Measurements from ENCODE around the gene GDF7.

Gene GDF7

DNA sequence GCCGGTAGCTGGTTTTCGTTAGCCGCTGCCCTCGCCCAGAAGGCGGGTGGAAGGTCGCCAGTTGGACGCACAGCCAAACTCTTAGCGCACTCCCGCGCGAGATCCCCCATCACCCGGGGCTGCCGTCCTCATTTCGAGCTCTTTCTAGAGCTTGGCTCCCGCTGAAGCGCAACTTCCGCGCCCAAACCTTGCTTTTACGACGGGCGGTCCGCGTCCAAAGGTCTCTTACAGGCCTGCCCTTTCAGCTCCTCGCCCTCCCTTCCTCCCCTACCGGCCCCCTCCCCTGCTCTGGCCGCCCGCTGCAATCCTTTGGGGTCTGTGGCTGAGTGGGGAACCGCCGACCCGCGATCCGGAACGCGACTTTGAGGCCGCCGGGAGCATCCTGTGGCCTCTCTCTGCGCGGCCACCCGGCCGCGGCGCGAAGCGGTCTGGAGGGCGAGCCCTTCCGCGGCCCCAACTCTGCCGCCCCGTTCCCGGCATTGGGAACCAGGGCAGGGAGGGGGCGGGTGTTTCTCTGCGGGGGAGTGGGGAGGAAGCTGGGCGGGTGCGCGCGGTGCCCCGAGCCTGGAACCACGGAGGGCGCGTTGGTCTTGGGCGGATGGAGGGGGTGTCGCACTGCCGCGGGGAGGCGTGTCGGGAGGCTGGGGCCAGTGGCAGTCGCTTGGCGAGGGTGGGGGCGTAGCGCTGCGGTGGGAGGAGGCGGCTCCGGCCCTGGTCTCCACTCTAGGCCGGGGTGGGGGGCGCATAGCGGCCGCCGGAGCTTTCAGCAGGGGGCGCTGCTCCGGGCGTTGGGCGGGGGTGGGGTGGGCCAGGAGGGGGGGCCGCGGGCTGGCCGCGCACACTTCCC lies at the start of gene GDF7:
Gene GDF7, plus strand, starts transcription at position 841 of the 847 bp plus-strand sequence. CDS start 96 bp downstream, outside the sequence.
- no peak for DNase-seq (ENCODE audit: low spot score)

DNA sequence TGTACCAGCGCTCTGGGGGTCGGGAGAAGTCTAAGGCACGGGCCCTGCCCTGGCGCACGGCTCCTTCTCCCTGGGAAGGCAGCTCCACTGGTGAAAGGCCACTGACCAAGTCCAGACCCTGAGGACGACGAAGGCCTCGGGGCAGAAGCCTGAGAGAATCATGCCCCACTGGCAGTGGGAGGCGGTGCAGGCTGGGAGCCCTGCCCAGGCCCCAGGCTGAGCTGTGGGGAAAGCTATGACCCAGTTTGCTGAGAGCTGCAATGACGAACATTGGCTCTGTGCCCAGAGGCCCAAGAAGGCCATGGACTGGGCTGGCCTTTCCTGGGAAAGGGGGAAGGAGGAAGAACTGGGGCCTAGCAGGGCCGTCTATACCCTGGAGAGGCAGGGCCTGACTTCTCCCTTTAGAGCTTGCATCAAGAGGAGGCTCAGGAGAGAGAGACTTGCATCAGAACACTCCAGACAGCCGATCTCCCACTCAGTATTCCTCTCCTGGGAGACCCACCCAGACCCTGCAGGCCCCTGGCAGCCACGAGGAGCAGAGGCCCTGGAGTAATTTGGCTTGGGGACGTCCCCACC lies 49.0 kb upstream of the GDF7 start:
- DNase-seq (ENCODE audit: low spot score): peak; percentile 96

DNA sequence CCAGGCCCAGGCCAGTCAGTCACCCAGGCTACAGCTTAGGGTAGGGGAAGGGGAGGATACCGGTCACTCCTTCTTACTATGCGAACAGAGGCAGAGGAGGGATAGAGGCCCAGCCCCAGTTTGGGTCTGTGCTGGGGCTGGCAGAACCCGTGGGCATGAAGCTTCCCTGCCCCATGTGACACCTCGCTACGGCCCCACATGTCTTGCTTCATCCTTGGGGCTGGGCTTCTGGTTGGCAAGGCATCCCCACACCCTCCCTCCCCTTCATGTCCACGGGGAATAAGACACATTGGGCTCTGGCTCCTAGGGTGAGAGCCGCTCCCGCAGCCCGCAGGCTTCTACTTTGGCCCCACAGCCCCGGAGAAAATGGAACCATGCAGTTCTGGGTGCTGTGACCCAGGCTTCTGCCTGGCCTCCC lies 48.5 kb upstream of the GDF7 start:
- DNase-seq (ENCODE audit: low spot score): no peak

DNA sequence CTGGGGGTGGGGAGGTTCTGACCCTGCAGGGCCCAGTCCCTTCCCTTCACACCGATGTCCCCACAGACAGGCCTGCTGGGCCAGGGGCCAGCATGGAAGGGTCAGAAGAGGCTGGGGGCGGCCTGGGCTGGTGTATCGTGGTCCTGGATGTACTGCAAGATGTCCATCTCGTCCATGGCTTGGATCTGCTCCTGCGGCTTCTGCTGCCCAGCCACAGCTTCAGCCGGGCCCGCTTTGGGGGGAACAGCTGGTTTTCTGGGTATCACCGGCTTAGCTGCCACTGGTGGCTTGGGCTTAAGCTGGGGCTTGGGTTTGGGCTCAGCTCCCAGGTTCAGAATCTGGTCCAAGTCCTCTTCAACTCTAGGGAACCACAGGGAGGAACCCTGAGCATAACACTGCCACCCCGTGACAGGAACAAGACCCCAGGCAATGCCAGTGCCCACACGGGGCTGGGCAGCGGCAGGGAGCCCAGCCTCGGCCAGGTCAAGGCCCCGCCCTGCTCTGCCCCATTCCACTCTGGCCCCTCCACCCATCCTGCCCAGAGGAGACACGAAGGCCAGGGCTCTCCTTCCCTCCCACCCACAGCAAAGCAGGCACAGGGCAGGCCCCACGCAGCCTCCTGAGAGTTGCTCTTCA lies 47.9 kb upstream of the GDF7 start:
- DNase-seq (ENCODE audit: low spot score): no peak

DNA sequence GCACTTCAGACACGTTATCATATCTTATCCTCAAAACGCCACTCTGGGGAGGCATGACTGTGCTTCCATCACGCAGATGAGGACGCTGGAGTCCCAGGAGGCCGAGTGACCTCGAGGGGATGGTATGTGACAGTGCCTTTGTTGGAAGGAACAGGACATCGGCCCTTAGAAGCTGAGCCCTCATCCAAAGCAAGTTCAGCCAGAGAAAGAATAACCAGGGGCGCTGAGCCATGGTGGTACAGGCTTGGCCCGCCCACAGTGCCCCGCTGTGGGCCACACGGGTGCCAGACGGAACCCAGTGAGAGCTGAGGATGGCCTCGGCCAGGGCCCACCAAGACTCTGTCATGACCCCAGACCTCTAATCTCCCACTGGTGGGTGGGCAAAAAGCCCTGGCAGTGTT lies 47.3 kb upstream of the GDF7 start:
- DNase-seq (ENCODE audit: low spot score): no peak

DNA sequence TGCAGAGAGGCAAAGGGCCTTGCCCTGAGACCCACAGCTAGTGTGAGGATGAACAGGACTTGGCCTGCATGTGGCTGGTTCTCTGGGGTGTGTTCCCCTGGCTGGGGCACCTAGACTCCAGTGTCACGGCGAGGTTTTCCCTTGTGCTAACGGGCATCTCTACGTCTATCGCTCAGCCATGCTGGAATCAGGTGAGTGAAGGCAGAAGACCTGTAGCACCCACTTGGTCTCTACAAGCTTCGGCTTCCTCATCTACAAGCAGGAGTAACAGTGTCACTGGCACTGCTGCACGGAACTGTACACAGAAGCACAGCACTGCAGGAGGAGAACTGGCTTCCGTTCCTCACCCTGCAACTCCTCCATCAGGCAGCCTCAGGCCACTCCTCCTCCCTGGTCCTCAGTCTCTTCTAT lies 46.7 kb upstream of the GDF7 start:
- peak; percentile 57 for DNase-seq (ENCODE audit: low spot score)

GRCh38 chr2:20620696-20621365 lies 46.1 kb upstream of the GDF7 start:
- DNase-seq (ENCODE audit: low spot score): no peak

GRCh38 chr2:20621366-20622295 lies 45.3 kb upstream of the GDF7 start:
- no peak for DNase-seq (ENCODE audit: low spot score)

GRCh38 chr2:20622296-20622686 lies 44.7 kb upstream of the GDF7 start:
- DNase-seq (ENCODE audit: low spot score): no peak

GRCh38 chr2:20622731-20623130 lies 44.2 kb upstream of the GDF7 start:
- DNase-seq (ENCODE audit: low spot score): no peak

DNA sequence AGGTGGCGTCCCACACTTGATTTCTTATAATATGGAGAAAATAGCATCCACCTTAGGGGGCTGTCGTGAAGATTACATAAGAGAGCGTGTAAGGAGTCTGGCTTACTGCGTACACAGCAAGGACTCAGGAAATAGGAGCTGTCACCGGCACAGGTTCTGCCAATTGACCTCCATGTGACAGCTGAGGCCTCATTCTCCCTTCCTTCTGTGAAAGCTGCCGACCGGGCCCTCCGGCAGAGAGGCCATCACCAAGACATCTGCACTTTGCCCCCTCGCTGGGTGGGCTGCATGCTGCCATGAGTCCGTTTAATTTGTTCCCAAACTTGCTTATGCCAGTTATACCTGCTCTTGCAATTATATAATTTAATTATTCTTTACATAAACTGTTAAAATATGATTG lies 43.7 kb upstream of the GDF7 start:
- DNase-seq (ENCODE audit: low spot score): peak; percentile 54

GRCh38 chr2:20623741-20624155 lies 43.2 kb upstream of the GDF7 start:
- DNase-seq (ENCODE audit: low spot score): no peak

DNA sequence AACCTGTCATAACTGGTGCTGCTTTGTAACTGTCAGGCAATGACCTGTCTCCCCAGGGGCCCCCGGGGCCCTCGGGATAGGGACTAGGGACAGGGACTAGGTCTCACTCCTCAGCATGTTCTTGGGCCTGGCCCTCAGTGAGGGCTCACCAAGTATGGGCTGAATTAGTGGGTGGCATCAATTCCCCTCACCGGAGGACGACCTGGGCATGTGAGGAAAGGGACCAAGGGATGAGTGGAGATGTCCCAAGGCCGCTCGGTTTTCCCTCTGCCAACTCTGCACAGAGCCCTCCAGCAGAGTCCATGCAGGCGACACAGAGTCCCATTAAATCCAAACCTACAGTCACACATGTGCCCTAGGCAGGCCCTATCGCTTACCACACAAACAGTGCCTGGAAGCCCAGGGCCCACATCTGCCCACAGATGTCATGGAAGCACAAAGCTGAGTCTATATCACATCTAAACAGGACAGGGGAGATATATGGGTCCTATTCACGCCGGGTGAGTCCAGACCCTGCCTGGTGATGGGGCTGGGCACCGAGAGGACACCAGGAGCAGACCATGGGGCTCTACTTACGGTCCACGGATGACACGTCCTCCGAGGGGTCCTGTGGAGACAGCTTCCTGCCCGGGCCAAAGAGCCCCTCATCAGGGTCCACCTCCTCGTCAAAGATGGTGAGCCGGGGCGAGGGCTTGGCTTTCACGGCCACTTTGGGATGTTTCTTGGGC lies 42.6 kb upstream of the GDF7 start:
- DNase-seq (ENCODE audit: low spot score): no peak

GRCh38 chr2:20624884-20625485 lies 42.0 kb upstream of the GDF7 start:
- no peak for DNase-seq (ENCODE audit: low spot score)

DNA sequence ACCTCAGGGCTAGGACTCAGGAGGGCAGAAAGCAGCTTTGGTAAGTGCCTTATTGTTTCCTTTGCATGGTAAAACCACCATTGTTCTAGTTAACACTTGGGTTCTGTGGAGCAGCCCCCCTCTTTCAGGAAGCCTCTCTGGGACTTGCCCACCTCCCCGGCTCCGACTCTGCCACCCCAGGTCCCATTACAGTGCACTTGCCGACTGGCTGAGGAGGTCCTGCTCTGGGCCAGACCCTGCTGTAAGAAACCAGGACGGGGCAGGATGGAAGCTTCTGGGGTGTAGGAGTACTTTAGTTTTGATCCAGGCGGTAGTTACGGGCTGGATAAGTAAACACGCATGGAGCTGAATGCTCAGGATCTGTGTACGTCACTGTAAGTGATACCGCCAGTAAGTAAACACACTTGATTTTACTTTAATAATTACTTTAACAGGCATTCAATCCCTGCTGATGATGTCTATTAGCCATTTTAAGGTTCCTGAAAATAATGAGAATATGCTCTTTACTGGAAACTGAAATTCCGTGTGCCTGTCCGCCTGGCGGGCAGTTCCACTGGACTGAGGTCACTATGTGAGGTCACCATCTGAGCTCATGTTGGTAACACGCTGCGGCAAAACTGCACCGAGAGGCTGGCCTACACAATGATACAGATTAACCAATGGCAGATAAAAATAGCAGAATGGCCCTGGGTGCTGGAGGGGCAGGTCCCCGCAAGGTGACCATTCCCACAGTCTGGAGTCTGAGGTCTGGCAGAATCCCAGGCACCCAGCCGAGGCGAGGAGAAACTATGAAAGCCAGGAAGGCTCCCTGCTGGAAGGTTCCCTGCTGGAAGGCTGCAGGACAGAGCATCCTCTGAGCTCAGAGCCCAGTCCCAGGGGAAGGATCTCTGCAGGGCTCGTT lies 41.2 kb upstream of the GDF7 start:
- no peak for DNase-seq (ENCODE audit: low spot score)

DNA sequence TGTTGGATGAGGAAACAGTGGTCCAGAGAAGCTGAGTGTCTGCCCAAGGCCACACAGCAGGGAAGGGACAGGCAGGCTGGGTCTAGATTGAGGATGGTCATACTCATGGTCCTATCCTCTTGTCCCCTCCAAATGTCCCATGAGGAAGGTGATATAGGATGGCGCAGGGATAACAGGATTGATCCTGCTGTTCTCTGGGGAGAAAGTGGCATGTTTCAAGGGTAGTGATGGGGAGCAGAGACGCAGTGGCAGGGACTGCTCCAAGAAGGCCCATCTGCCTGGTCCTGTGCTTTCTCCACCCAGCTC lies 40.6 kb upstream of the GDF7 start:
- DNase-seq (ENCODE audit: low spot score): no peak

DNA sequence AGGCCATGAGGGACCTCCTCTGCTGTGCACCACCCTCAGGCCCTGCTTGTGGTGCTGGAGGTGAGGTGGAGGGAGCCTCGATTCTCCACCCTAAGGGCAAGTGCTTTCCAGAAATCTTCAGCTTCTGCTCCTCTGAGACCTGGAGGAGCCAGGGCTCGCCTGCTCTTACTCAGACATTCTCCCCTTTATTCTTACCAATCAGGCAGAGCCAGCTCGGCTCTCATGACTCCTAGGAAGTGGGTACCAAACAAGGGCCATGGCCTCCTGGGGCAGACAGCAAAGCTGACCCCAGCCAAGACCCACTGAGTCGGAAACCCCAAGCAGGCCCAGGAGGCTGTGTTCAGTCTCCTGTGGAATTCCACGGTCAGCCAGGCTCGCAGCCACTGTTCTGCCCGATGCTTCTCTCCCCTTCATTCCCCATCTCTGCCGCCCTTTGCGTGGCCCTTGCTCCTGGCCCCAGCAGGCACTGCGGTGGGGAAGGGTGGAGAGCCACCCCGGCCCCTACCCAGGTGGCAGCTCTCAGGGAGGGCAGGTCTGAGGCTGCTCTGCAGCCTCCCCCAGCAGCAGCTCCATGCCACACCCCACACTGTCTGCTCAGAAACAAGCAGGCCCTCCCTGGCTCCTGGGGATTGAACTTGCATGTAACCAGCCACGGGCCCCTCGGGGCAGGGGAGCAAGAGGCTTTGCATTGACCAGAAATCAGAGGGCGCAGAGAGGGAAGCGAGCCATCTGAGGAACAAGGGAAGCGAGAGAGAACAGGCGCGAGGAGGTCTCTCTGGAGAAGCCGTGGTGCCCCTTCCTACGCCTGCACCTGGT lies 40.0 kb upstream of the GDF7 start:
- DNase-seq (ENCODE audit: low spot score): no peak

DNA sequence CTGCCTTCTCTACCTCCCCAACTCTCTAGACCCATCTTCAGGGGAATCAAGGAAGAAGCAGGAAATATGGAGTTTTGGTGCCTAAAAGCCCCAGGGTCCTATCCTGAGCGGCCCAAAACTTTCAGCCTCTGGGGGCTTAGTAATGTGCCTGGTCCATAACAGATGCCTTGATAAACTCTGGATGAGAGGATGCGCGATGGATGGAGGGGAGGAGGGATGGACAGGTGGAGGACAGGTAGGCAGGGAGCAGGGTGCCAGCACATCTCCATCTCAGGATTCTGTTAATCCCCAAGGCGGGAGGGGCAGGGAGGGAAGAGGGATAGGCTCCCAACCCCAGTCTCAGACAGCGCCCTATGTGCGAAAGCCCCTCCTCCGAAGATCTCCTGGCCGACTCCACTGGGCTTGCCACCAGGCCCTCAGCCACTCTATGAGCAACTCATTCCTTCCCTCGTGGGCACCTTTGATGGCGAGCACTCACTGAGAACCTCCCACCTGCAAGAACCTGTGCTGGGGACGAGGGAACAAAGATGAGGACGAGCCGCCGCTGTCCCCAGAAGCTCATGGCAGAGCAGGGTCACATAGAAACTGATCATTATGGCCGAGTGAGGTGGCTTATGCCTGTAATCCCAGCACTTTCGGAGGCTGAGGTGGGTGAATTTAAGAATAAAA lies 39.1 kb upstream of the GDF7 start:
- no peak for DNase-seq (ENCODE audit: low spot score)
